GM23338 (cell line): ENCODE measurements around the gene TMEM147. TPM values are rescaled to one million over a fixed set of nuclear protein-coding genes. Genes with fewer than 3 reads are reported as not detected.
A peak's percentile ranks its signal among the peaks of the same experiment; 100 is the strongest.

Experiments used
- ATAC-seq: fragments of 200-7000 bp; cut with Tn5 transposase; 3 replicates; pipeline ENCODE4 v1.9.1; 2020
- DNase-seq: peaks from one replicate; pipeline ENCODE4 v3.0.0-alpha.2; 2015; ENCODE audit warnings: low spot score
- H2AFZ ChIP-seq: fragments of 200-600 bp; sonication (generic); 2 replicates; pipeline ENCODE4 v1.8.0; 2016; ENCODE audit warnings: antibody characterized with exemption, mild to moderate bottlenecking, moderate library complexity
- H3F3A ChIP-seq: fragments of 200-600 bp; sonication (generic); replicated peaks from 2 replicates; pipeline ENCODE4 v1.8.0; 2017; ENCODE audit warnings: antibody characterized with exemption, mixed run types, low read depth
- H3K27ac ChIP-seq: fragments of 200-600 bp; sonication (generic); 2 replicates; pipeline ENCODE4 v1.6.1; 2016; ENCODE audit warnings: low read depth
- H3K27me3 ChIP-seq: fragments of 200-600 bp; sonication (generic); 2 replicates; pipeline ENCODE4 v1.8.0; 2016; ENCODE audit warnings: mild to moderate bottlenecking, mixed run types, moderate library complexity; ENCODE audit not compliant: insufficient read depth
- H3K36me3 ChIP-seq: fragments of 200-600 bp; sonication (generic); 2 replicates; pipeline ENCODE4 v1.8.0; 2016; ENCODE audit warnings: mild to moderate bottlenecking; ENCODE audit not compliant: insufficient read depth
- H3K4me1 ChIP-seq: fragments of 200-600 bp; sonication (generic); 2 replicates; pipeline ENCODE4 v1.8.0; 2016; ENCODE audit warnings: mild to moderate bottlenecking, moderate library complexity; ENCODE audit not compliant: insufficient read depth
- H3K4me2 ChIP-seq: fragments of 200-600 bp; sonication (generic); 2 replicates; pipeline ENCODE4 v1.7.1; 2017; ENCODE audit warnings: mixed run types
- H3K4me3 ChIP-seq: fragments of 200-600 bp; sonication (generic); 2 replicates; pipeline ENCODE4 v1.6.1; 2016; ENCODE audit warnings: mixed run types
- H3K79me2 ChIP-seq: fragments of 200-600 bp; sonication (generic); replicated peaks from 2 replicates; pipeline ENCODE4 v1.8.0; 2017; ENCODE audit warnings: mild to moderate bottlenecking; ENCODE audit not compliant: insufficient read depth
- H3K9me2 ChIP-seq: fragments of 200-600 bp; sonication (generic); 2 replicates; pipeline ENCODE4 v1.8.0; 2017; ENCODE audit not compliant: insufficient read depth
- H4K20me1 ChIP-seq: fragments of 200-600 bp; sonication (generic); replicated peaks from 2 replicates; pipeline ENCODE4 v1.8.0; 2017; ENCODE audit warnings: mild to moderate bottlenecking; ENCODE audit not compliant: insufficient read depth
- H3K27ac Mint-ChIP-seq: 2 replicates; pipeline ENCODE4 v1.8.0; 2020; ENCODE audit warnings: inconsistent platforms, mild to moderate bottlenecking, moderate library complexity, mixed read lengths
- H3K27me3 Mint-ChIP-seq: 3 replicates; pipeline ENCODE4 v1.8.0; 2022; ENCODE audit warnings: low read depth, mild to moderate bottlenecking, moderate library complexity, mixed read lengths, inconsistent platforms; ENCODE audit not compliant: insufficient read depth, poor library complexity
- H3K36me3 Mint-ChIP-seq: 3 replicates; pipeline ENCODE4 v1.8.0; 2021; ENCODE audit warnings: low read depth, mild to moderate bottlenecking, inconsistent platforms, moderate library complexity, mixed read lengths
- H3K4me1 Mint-ChIP-seq: 3 replicates; pipeline ENCODE4 v1.8.0; 2020; ENCODE audit warnings: mild to moderate bottlenecking, inconsistent platforms, mixed read lengths
- H3K4me3 Mint-ChIP-seq: 3 replicates; pipeline ENCODE4 v1.8.0; 2021; ENCODE audit warnings: moderate library complexity, mild to moderate bottlenecking, inconsistent platforms, mixed read lengths
- H3K9me3 Mint-ChIP-seq: 3 replicates; pipeline ENCODE4 v1.8.0; 2020; ENCODE audit warnings: moderate library complexity, mild to moderate bottlenecking, inconsistent platforms, mixed read lengths
- CREB1 ChIP-seq: fragments of 250-450 bp; sonication (Bioruptor Pico); IDR thresholded peaks from 2 replicates; pipeline ENCODE4 v1.5.0; 2020; ENCODE audit warnings: low read depth, mild to moderate bottlenecking, moderate library complexity
- CTCF ChIP-seq, 2 experiments: fragments of 200-600 bp in 1 of 2; sonication (generic) in 1 of 2; conservative IDR thresholded peaks; 2 replicates each; pipeline versions ENCODE4 v1.5.1 to v1.6.1; 2016 to 2017; ENCODE audit warnings: antibody characterized with exemption in 2 of 2, low read depth in 2 of 2, mild to moderate bottlenecking in 2 of 2, moderate library complexity in 1 of 2
- EZH2phosphoT487 ChIP-seq: fragments of 200-600 bp; sonication (generic); IDR thresholded peaks from one replicate; pipeline ENCODE4 v1.8.1; 2018; ENCODE audit warnings: antibody characterized with exemption; ENCODE audit not compliant: unreplicated experiment
- NANOG ChIP-seq: IDR thresholded peaks from 2 replicates; pipeline ENCODE4 v1.6.1; 2016; ENCODE audit warnings: antibody characterized with exemption, borderline replicate concordance
- ZNF114 ChIP-seq: fragments of 250-450 bp; sonication (Bioruptor Pico); IDR thresholded peaks from 2 replicates; pipeline ENCODE4 v1.5.0; 2020; ENCODE audit warnings: mild to moderate bottlenecking, moderate library complexity
- ZNF462 ChIP-seq: fragments of 250-450 bp; sonication (Bioruptor Pico); IDR thresholded peaks from 2 replicates; pipeline ENCODE4 v1.5.0; 2020; ENCODE audit warnings: mild to moderate bottlenecking, moderate library complexity
- polyA plus RNA-seq: library from polyadenylated mRNA; unstranded; fragments of >200 nt; fragmentation: Nextera tagmentation; extraction: Ambion mirVana; gene quantifications from 2 replicates; pipeline ENCODE4 v1.2.1, GENCODE V29; 2016
- total RNA-seq: library from RNA; depleted of rRNA; stranded (reverse); fragments of >200 nt; shearing (Covaris generic); gene quantifications from 2 replicates; pipeline ENCODE4 v1.2.3, GENCODE V29; 2014

TMEM147 gene
- total and polyA plus RNA-seq, 2 experiments from 2014 or later = 164 to 272 TPM

- no peak for TF ChIP-seq ZNF462
- no peak for TF ChIP-seq EZH2phosphoT487
- no peak for TF ChIP-seq NANOG
- TF ChIP-seq CREB1 (CRISPR knock-in tag) = no peak
- no peak for TF ChIP-seq ZNF114 (CRISPR knock-in tag)
These were observed 8.7 kb downstream of the TMEM147 start (continued) for GRCh38 chr19:35554076-35554475.

GRCh38 chr19:35555301-35556005 lies 10.0 kb downstream of the TMEM147 start:
- Histone ChIP-seq H3K4me2 (no peak overlapping the region), H3K9me2 (no peaks in the 10 kb centered on the region), H3K4me1 (peaks cover 8% of the 10 kb centered on the region; the same call in 1 of the 2 replicates), H2AFZ (no peak overlapping the region), H3K79me2 (no peaks in the 10 kb centered on the region), H3K4me3 (no peak overlapping the region), H4K20me1 (no peaks in the 10 kb centered on the region), H3F3A (peaks cover 11% of the 10 kb centered on the region; the same call in 1 of the 2 replicates), H3K27me3 (peaks cover 10% of the 10 kb centered on the region), H3K27ac (no peak overlapping the region), H3K36me3 (no peaks in the 10 kb centered on the region)
- peak overlapping the region; percentile 12; the same call in 1 of the 3 replicates for H3K4me3 Mint-ChIP-seq
- ATAC-seq (peak; percentile 18), DNase-seq (peak; percentile 84)
- TF ChIP-seq CREB1 (CRISPR knock-in tag) (no peak), EZH2phosphoT487 (no peak), CTCF (conservative IDR thresholded peaks at IDR 0.05; ENCODE audit: low read depth in 2 of 2) (peak; percentile 53 to 94)
- peaks cover 24% of the 10 kb centered on the region for H3K27me3 Mint-ChIP-seq
- H3K36me3 Mint-ChIP-seq = peaks cover 7% of the 10 kb centered on the region
- no peaks in the 10 kb centered on the region; the same call in 1 of the 3 replicates for H3K9me3 Mint-ChIP-seq
- peaks cover 10% of the 10 kb centered on the region for H3K4me1 Mint-ChIP-seq
- H3K27ac Mint-ChIP-seq = no peak overlapping the region
